HepG2 (cell line): ENCODE measurements around the gene CPLANE1. TPM values are rescaled to one million over a fixed set of nuclear protein-coding genes. Genes with fewer than 3 reads are reported as not detected.
A peak's percentile ranks its signal among the peaks of the same experiment; 100 is the strongest.

ENCODE experiments used
- BORCS8-MEF2B ChIP-seq: sonication (generic); formaldehyde crosslinking; IDR thresholded peaks from 2 replicates; pipeline ENCODE4 v1.8.0; 2022; ENCODE audit warnings: mild to moderate bottlenecking, missing genetic modification reagents
- CCDC6 ChIP-seq: sonication (generic); formaldehyde crosslinking; IDR thresholded peaks from 2 replicates; pipeline ENCODE4 v1.8.1; 2022; ENCODE audit warnings: mild to moderate bottlenecking, missing genetic modification reagents, moderate library complexity
- GABPB1 ChIP-seq: IDR thresholded peaks from 2 replicates; pipeline ENCODE4 v1.6.1; 2016; ENCODE audit warnings: mild to moderate bottlenecking, missing genetic modification reagents, moderate library complexity, missing compliant biosample characterization
- IRF9 ChIP-seq: sonication (generic); formaldehyde crosslinking; IDR thresholded peaks from 2 replicates; pipeline ENCODE4 v1.8.0; 2022; ENCODE audit warnings: missing genetic modification reagents, mild to moderate bottlenecking, borderline replicate concordance
- KLF12 ChIP-seq: sonication (generic); formaldehyde crosslinking; IDR thresholded peaks from 2 replicates; pipeline ENCODE4 v1.4.0; 2020; ENCODE audit warnings: missing genetic modification reagents, borderline replicate concordance
- LCORL ChIP-seq, 2 experiments: fragments of 450-650 bp in 1 of 2; sonication (generic) in 1 of 2; formaldehyde crosslinking in 1 of 2; IDR thresholded peaks; 2 replicates each; pipeline versions ENCODE4 v1.5.0 to v1.6.1; 2017 to 2020; ENCODE audit warnings: antibody characterized with exemption in 1 of 2, missing genetic modification reagents in 1 of 2
- MED1 ChIP-seq: sonication (generic); formaldehyde crosslinking; IDR thresholded peaks from 2 replicates; pipeline ENCODE4 v1.4.0; 2020; ENCODE audit warnings: missing genetic modification reagents
- MED8 ChIP-seq: sonication (generic); formaldehyde crosslinking; IDR thresholded peaks from 2 replicates; pipeline ENCODE4 v1.8.1; 2023; ENCODE audit warnings: mild to moderate bottlenecking, missing genetic modification reagents; ENCODE audit not compliant: insufficient replicate concordance
- MTA1 ChIP-seq: sonication (generic); formaldehyde crosslinking; IDR thresholded peaks from 2 replicates; pipeline ENCODE4 v1.4.0; 2020; ENCODE audit warnings: missing genetic modification reagents, mild to moderate bottlenecking, borderline replicate concordance
- MTA3 ChIP-seq: sonication (generic); formaldehyde crosslinking; IDR thresholded peaks from 2 replicates; pipeline ENCODE4 v1.4.0; 2020; ENCODE audit warnings: missing genetic modification reagents
- NKX3-1 ChIP-seq: sonication (generic); formaldehyde crosslinking; IDR thresholded peaks from 2 replicates; pipeline ENCODE4 v1.5.0; 2020; ENCODE audit warnings: missing genetic modification reagents
- RBAK ChIP-seq: sonication (generic); formaldehyde crosslinking; IDR thresholded peaks from 2 replicates; pipeline ENCODE4 v1.5.1; 2020; ENCODE audit warnings: mild to moderate bottlenecking, missing genetic modification reagents
- TFDP2 ChIP-seq: sonication (generic); formaldehyde crosslinking; IDR thresholded peaks from 2 replicates; pipeline ENCODE4 v1.4.0; 2020; ENCODE audit warnings: missing genetic modification reagents
- THAP11 ChIP-seq: IDR thresholded peaks from 2 replicates; pipeline ENCODE4 v1.6.1; 2016; ENCODE audit warnings: missing biosample characterization, missing genetic modification reagents
- UBTF ChIP-seq: sonication (generic); formaldehyde crosslinking; IDR thresholded peaks from 2 replicates; pipeline ENCODE4 v1.4.0; 2020; ENCODE audit warnings: mild to moderate bottlenecking, missing genetic modification reagents
- ZBED4 ChIP-seq: sonication (generic); formaldehyde crosslinking; IDR thresholded peaks from 2 replicates; pipeline ENCODE4 v1.4.0; 2020; ENCODE audit warnings: missing genetic modification reagents, borderline replicate concordance
- ZBTB42 ChIP-seq: sonication (generic); formaldehyde crosslinking; IDR thresholded peaks from 2 replicates; pipeline ENCODE4 v1.5.0; 2020; ENCODE audit warnings: mild to moderate bottlenecking, missing genetic modification reagents
- ZBTB8A ChIP-seq: sonication (generic); formaldehyde crosslinking; IDR thresholded peaks from 2 replicates; pipeline ENCODE4 v1.4.0; 2020; ENCODE audit warnings: mild to moderate bottlenecking, low read depth, missing genetic modification reagents, borderline replicate concordance
- ZNF350 ChIP-seq: sonication (generic); formaldehyde crosslinking; IDR thresholded peaks from 2 replicates; pipeline ENCODE4 v1.4.0; 2020; ENCODE audit warnings: mild to moderate bottlenecking, low read depth, missing genetic modification reagents, borderline replicate concordance
- ZNF589 ChIP-seq: sonication (generic); formaldehyde crosslinking; conservative IDR thresholded peaks from 2 replicates; pipeline ENCODE4 v1.8.0; 2022; ENCODE audit warnings: mild to moderate bottlenecking, moderate library complexity, missing genetic modification reagents
- polyA plus RNA-seq, 8 experiments: library from polyadenylated mRNA; depleted of rRNA in 3 of 8; stranded (reverse) in 7 of 8; unstranded in 1 of 8; fragments of >200 nt; fragmentation: Illumina TruSeq in 4 of 8; extraction: Trizol in 4 of 8; gene quantifications; 2 replicates each; pipeline versions ENCODE4 v1.2.1 to v1.2.3, GENCODE V29; 2011 to 2016; ENCODE audit warnings: low read depth in 4 of 8, missing spikeins in 1 of 8, mixed read lengths in 1 of 8; ENCODE audit not compliant: insufficient read depth in 1 of 8
- total RNA-seq, 5 experiments: library from RNA; depleted of rRNA; stranded (reverse); fragments of >200 nt; fragmentation: Illumina TruSeq; extraction: Trizol; gene quantifications; 2 replicates each; pipeline ENCODE4 v1.2.3, GENCODE V29; 2016; ENCODE audit warnings: low read depth in 1 of 5

The CPLANE1 gene
- total and polyA plus RNA-seq, 2 of the 13 experiments (the other 11 are each of a cell fraction or from before 2014, with no cell fraction given), result 6.3 to 9.9 TPM

- TF ChIP-seq UBTF (CRISPR knock-in tag) (peak; percentile 99), IRF9 (peak; percentile 51; the same call in 1 of the 2 replicates), NKX3-1 (CRISPR knock-in tag) (peak; percentile 24; the same call in 1 of the 2 replicates), TFDP2 (CRISPR knock-in tag) (no peak; the same call in none of the 2 replicates), MTA3 (CRISPR knock-in tag) (no peak), CCDC6 (CRISPR knock-in tag) (no peak), MED1 (CRISPR knock-in tag) (0 out of 2 replicates have a peak, but pooled peaks have one; percentile 6), GABPB1 (CRISPR knock-in tag) (peak; percentile 70; the same call in 1 of the 2 replicates), ZBED4 (CRISPR knock-in tag) (peak; percentile 61; the same call in 1 of the 2 replicates), LCORL (IDR thresholded peaks at IDR 0.05) (peak; percentile 27; the same call in 1 of the 2 replicates), LCORL (CRISPR knock-in tag; IDR thresholded peaks at IDR 0.05) (peak; percentile 46; the same call in 1 of the 2 replicates), ZBTB8A (CRISPR knock-in tag) (no peak), THAP11 (CRISPR knock-in tag) (no peak), KLF12 (CRISPR knock-in tag) (peak; percentile 24), MED8 (CRISPR knock-in tag) (no peak), ZBTB42 (CRISPR knock-in tag) (no peak; the same call in 1 of the 2 replicates), MTA1 (0 out of 2 replicates have a peak, but pooled peaks have one; percentile 13), RBAK (CRISPR knock-in tag) (no peak), BORCS8-MEF2B (peak; percentile 63), ZNF350 (CRISPR knock-in tag) (no peak), ZNF589 (no peak)
Measured at GRCh38 chr5:37248970-37249814, at the start of gene CPLANE1 (continued).
